IPS-20b (cell line): Measurements from ENCODE around the gene NPAS2.

ENCODE experiments used
- H3K27ac ChIP-seq: one replicate; pipeline ENCODE4 v1.5.1; 2013; ENCODE audit warnings: low read length
- H3K27me3 ChIP-seq: 2 replicates; pipeline ENCODE4 v1.6.1; 2013; ENCODE audit warnings: mild to moderate bottlenecking, low read length, inconsistent platforms; ENCODE audit not compliant: insufficient read depth
- H3K36me3 ChIP-seq: 2 replicates; pipeline ENCODE4 v1.6.1; 2013; ENCODE audit warnings: low read depth, mild to moderate bottlenecking, inconsistent platforms, low read length, moderate library complexity; ENCODE audit not compliant: insufficient read depth
- H3K4me1 ChIP-seq: 2 replicates; pipeline ENCODE4 v1.6.1; 2013; ENCODE audit warnings: mild to moderate bottlenecking, control low read depth, inconsistent platforms, low read length, moderate library complexity; ENCODE audit not compliant: insufficient read depth
- H3K4me3 ChIP-seq: 2 replicates; pipeline ENCODE4 v1.5.1; 2013; ENCODE audit warnings: mild to moderate bottlenecking, low read length, inconsistent platforms
- H3K9ac ChIP-seq: 2 replicates; pipeline ENCODE4 v1.6.1; 2013; ENCODE audit warnings: low read depth, mild to moderate bottlenecking, inconsistent platforms, low read length, moderate library complexity
- H3K9me3 ChIP-seq: 2 replicates; pipeline ENCODE4 v1.6.1; 2013; ENCODE audit warnings: mild to moderate bottlenecking, low read depth, low read length, inconsistent platforms; ENCODE audit not compliant: insufficient read depth

The NPAS2 gene

GRCh38 chr2:100823665-100824438 lies 3.9 kb downstream of the NPAS2 start:
- Histone ChIP-seq H3K4me3 (no peak overlapping the region), H3K9ac (no peak overlapping the region), H3K27me3 (peaks cover 51% of the 10 kb centered on the region), H3K4me1 (peaks cover 10% of the 10 kb centered on the region; the same call in 1 of the 2 replicates), H3K9me3 (no peaks in the 10 kb centered on the region), H3K27ac (no peak overlapping the region), H3K36me3 (no peaks in the 10 kb centered on the region)

GRCh38 chr2:100824842-100825241 lies 4.9 kb downstream of the NPAS2 start:
- H3K4me1 ChIP-seq = peaks cover 10% of the 10 kb centered on the region; the same call in 1 of the 2 replicates
- no peaks in the 10 kb centered on the region for H3K36me3 ChIP-seq
- no peak overlapping the region for H3K27ac ChIP-seq
- H3K27me3 ChIP-seq = peaks cover 43% of the 10 kb centered on the region
- no peak overlapping the region for H3K9ac ChIP-seq
- no peaks in the 10 kb centered on the region for H3K9me3 ChIP-seq
- H3K4me3 ChIP-seq = no peak overlapping the region

- Histone ChIP-seq H3K9ac (no peak overlapping the region), H3K36me3 (no peaks in the 10 kb centered on the region), H3K27ac (no peak overlapping the region), H3K4me1 (peaks cover 8% of the 10 kb centered on the region; the same call in 1 of the 2 replicates), H3K4me3 (no peak overlapping the region), H3K9me3 (no peaks in the 10 kb centered on the region), H3K27me3 (peaks cover 30% of the 10 kb centered on the region)
Observed at GRCh38 chr2:100826494-100826893, 6.6 kb downstream of the NPAS2 start.

- Histone ChIP-seq H3K36me3 (no peaks in the 10 kb centered on the region), H3K27ac (no peak overlapping the region), H3K9me3 (no peaks in the 10 kb centered on the region), H3K4me1 (no peaks in the 10 kb centered on the region), H3K27me3 (no peaks in the 10 kb centered on the region), H3K9ac (no peak overlapping the region), H3K4me3 (no peak overlapping the region)
Observed at GRCh38 chr2:100831158-100831750, 11.3 kb downstream of the NPAS2 start.

GRCh38 chr2:100831831-100832230 lies 11.9 kb downstream of the NPAS2 start:
- H3K27ac ChIP-seq = no peak overlapping the region
- no peak overlapping the region for H3K4me3 ChIP-seq
- H3K9me3 ChIP-seq = no peaks in the 10 kb centered on the region
- no peak overlapping the region for H3K9ac ChIP-seq
- H3K36me3 ChIP-seq = no peaks in the 10 kb centered on the region
- H3K4me1 ChIP-seq = no peaks in the 10 kb centered on the region
- no peaks in the 10 kb centered on the region for H3K27me3 ChIP-seq

GRCh38 chr2:100832885-100833284 lies 12.9 kb downstream of the NPAS2 start:
- no peaks in the 10 kb centered on the region for H3K36me3 ChIP-seq
- H3K27me3 ChIP-seq = no peaks in the 10 kb centered on the region
- H3K27ac ChIP-seq = no peak overlapping the region
- H3K4me3 ChIP-seq = no peak overlapping the region
- no peaks in the 10 kb centered on the region for H3K4me1 ChIP-seq
- H3K9ac ChIP-seq = no peak overlapping the region
- H3K9me3 ChIP-seq = no peaks in the 10 kb centered on the region

- no peak overlapping the region for H3K9ac ChIP-seq
- H3K27me3 ChIP-seq = no peaks in the 10 kb centered on the region
- no peaks in the 10 kb centered on the region for H3K4me1 ChIP-seq
- H3K9me3 ChIP-seq = no peaks in the 10 kb centered on the region
- no peak overlapping the region for H3K4me3 ChIP-seq
- no peak overlapping the region for H3K27ac ChIP-seq
- H3K36me3 ChIP-seq = no peaks in the 10 kb centered on the region
Observed at GRCh38 chr2:100833331-100833730, 13.4 kb downstream of the NPAS2 start.

GRCh38 chr2:100834221-100834620 lies 14.3 kb downstream of the NPAS2 start:
- Histone ChIP-seq H3K4me1 (no peaks in the 10 kb centered on the region), H3K27ac (no peak overlapping the region), H3K9ac (no peak overlapping the region), H3K4me3 (no peak overlapping the region), H3K36me3 (no peaks in the 10 kb centered on the region), H3K9me3 (no peaks in the 10 kb centered on the region), H3K27me3 (no peaks in the 10 kb centered on the region)

GRCh38 chr2:100835006-100835659 lies 15.2 kb downstream of the NPAS2 start:
- H3K4me3 ChIP-seq = no peak overlapping the region
- no peak overlapping the region for H3K9ac ChIP-seq
- H3K9me3 ChIP-seq = no peaks in the 10 kb centered on the region
- no peaks in the 10 kb centered on the region for H3K36me3 ChIP-seq
- no peaks in the 10 kb centered on the region for H3K27me3 ChIP-seq
- H3K27ac ChIP-seq = no peak overlapping the region
- H3K4me1 ChIP-seq = no peaks in the 10 kb centered on the region

- Histone ChIP-seq H3K4me3 (no peak overlapping the region), H3K9ac (no peak overlapping the region), H3K36me3 (no peaks in the 10 kb centered on the region), H3K27me3 (no peaks in the 10 kb centered on the region), H3K4me1 (no peaks in the 10 kb centered on the region), H3K27ac (no peak overlapping the region), H3K9me3 (no peaks in the 10 kb centered on the region)
Observed at GRCh38 chr2:100840519-100840918, 20.6 kb downstream of the NPAS2 start.

GRCh38 chr2:100842241-100842922 lies 22.4 kb downstream of the NPAS2 start:
- H3K9ac ChIP-seq = no peak overlapping the region

More at GRCh38 chr2:100842241-100842922, 22.4 kb downstream of the NPAS2 start:
- no peaks in the 10 kb centered on the region for H3K4me1 ChIP-seq
- no peak overlapping the region for H3K27ac ChIP-seq
- no peaks in the 10 kb centered on the region for H3K9me3 ChIP-seq
- no peaks in the 10 kb centered on the region for H3K27me3 ChIP-seq
- no peak overlapping the region for H3K4me3 ChIP-seq
- no peaks in the 10 kb centered on the region for H3K36me3 ChIP-seq
